ENCODE data around the gene TOMM22. TPM values are rescaled to one million over a fixed set of nuclear protein-coding genes. Genes with fewer than 3 reads are reported as not detected.

The TOMM22 gene
- total and polyA plus RNA-seq, 2 donors (not counting 1 experiment from before 2014, with no cell fraction given): 61.1 to 80.3 TPM

- H4K20me1 ChIP-seq (ENCODE audit: control insufficient read depth, extremely low read depth, insufficient read depth, low read length): no peaks in the 10 kb centered on the region
- no peaks in the 10 kb centered on the region for H3K27me3 ChIP-seq (ENCODE audit: control insufficient read depth, insufficient read depth, low read length)
- no peak overlapping the region for H3K9ac ChIP-seq (ENCODE audit: insufficient read depth, low read length)
- TF ChIP-seq EZH2 (IDR thresholded peaks at IDR 0.05; ENCODE audit: low read length, missing control alignments) (no peak), CTCF (conservative IDR thresholded peaks at IDR 0.05 in 1 of 2, IDR thresholded peaks at IDR 0.05 in 1 of 2; ENCODE audit: low read depth in 1 of 2, low read length in 2 of 2) (no peak)
- no peak for DNase-seq (ENCODE audit: low read depth in 2 of 2)
- H3K36me3 ChIP-seq (ENCODE audit: control insufficient read depth, insufficient read depth, low read length): no peaks in the 10 kb centered on the region
- H3K4me3 ChIP-seq (replicated peaks in 1 of 4; ENCODE audit: control extremely low read depth in 1 of 4, insufficient read depth in 1 of 4, low read depth in 3 of 4, low read length in 4 of 4): no peak overlapping the region
- no peaks in the 10 kb centered on the region for H3K79me2 ChIP-seq (ENCODE audit: control insufficient read depth, insufficient read depth, low read length)
- H3K27ac ChIP-seq (ENCODE audit: insufficient read depth, low read length): no peak overlapping the region
- H3K4me2 ChIP-seq (ENCODE audit: extremely low read depth, insufficient read depth, low read length): no peak overlapping the region
- H3K9me3 ChIP-seq (ENCODE audit: control insufficient read depth, insufficient read depth, low read depth, low read length): no peaks in the 10 kb centered on the region
- no peak overlapping the region for H2AFZ ChIP-seq (ENCODE audit: low read length)
- H3K4me1 ChIP-seq (ENCODE audit: control insufficient read depth, extremely low read depth, insufficient read depth, low read length): no peaks in the 10 kb centered on the region
Measured at GRCh38 chr22:38645430-38645829, 36.3 kb upstream of the TOMM22 start.

GRCh38 chr22:38649841-38650522 is 31.8 kb upstream of the TOMM22 start:
- H3K9ac ChIP-seq (ENCODE audit: insufficient read depth, low read length): no peak overlapping the region
- H3K79me2 ChIP-seq (ENCODE audit: control insufficient read depth, insufficient read depth, low read length): no peaks in the 10 kb centered on the region
- no peak overlapping the region for H2AFZ ChIP-seq (ENCODE audit: low read length)
- no peak overlapping the region for H3K27ac ChIP-seq (ENCODE audit: insufficient read depth, low read length)
- TF ChIP-seq CTCF (conservative IDR thresholded peaks at IDR 0.05 in 1 of 2, IDR thresholded peaks at IDR 0.05 in 1 of 2; ENCODE audit: low read depth in 1 of 2, low read length in 2 of 2) (no peak), EZH2 (IDR thresholded peaks at IDR 0.05; ENCODE audit: low read length, missing control alignments) (no peak)
- H3K4me2 ChIP-seq (ENCODE audit: extremely low read depth, insufficient read depth, low read length): no peak overlapping the region
- H3K27me3 ChIP-seq (ENCODE audit: control insufficient read depth, insufficient read depth, low read length): no peaks in the 10 kb centered on the region
- no peaks in the 10 kb centered on the region for H3K9me3 ChIP-seq (ENCODE audit: control insufficient read depth, insufficient read depth, low read depth, low read length)
- H3K36me3 ChIP-seq (ENCODE audit: control insufficient read depth, insufficient read depth, low read length): no peaks in the 10 kb centered on the region
- no peak for DNase-seq (ENCODE audit: low read depth in 2 of 2)
- H3K4me1 ChIP-seq (ENCODE audit: control insufficient read depth, extremely low read depth, insufficient read depth, low read length): no peaks in the 10 kb centered on the region
- no peak overlapping the region for H3K4me3 ChIP-seq (replicated peaks in 1 of 4; ENCODE audit: control extremely low read depth in 1 of 4, insufficient read depth in 1 of 4, low read depth in 3 of 4, low read length in 4 of 4)
- no peaks in the 10 kb centered on the region for H4K20me1 ChIP-seq (ENCODE audit: control insufficient read depth, extremely low read depth, insufficient read depth, low read length)

GRCh38 chr22:38652859-38653258 is 28.9 kb upstream of the TOMM22 start:
- no peak overlapping the region for H3K4me3 ChIP-seq (replicated peaks in 1 of 4; ENCODE audit: control extremely low read depth in 1 of 4, insufficient read depth in 1 of 4, low read depth in 3 of 4, low read length in 4 of 4)
- H3K9me3 ChIP-seq (ENCODE audit: control insufficient read depth, insufficient read depth, low read depth, low read length): no peaks in the 10 kb centered on the region
- H3K9ac ChIP-seq (ENCODE audit: insufficient read depth, low read length): no peak overlapping the region
- no peak overlapping the region for H2AFZ ChIP-seq (ENCODE audit: low read length)
- no peak overlapping the region for H3K4me2 ChIP-seq (ENCODE audit: extremely low read depth, insufficient read depth, low read length)
- no peak for TF ChIP-seq CTCF (conservative IDR thresholded peaks at IDR 0.05 in 1 of 2, IDR thresholded peaks at IDR 0.05 in 1 of 2; ENCODE audit: low read depth in 1 of 2, low read length in 2 of 2)
- TF ChIP-seq EZH2 (IDR thresholded peaks at IDR 0.05; ENCODE audit: low read length, missing control alignments): no peak
- no peaks in the 10 kb centered on the region for H3K27me3 ChIP-seq (ENCODE audit: control insufficient read depth, insufficient read depth, low read length)
- DNase-seq (ENCODE audit: low read depth in 2 of 2): no peak
- peaks cover 2% of the 10 kb centered on the region for H3K4me1 ChIP-seq (ENCODE audit: control insufficient read depth, extremely low read depth, insufficient read depth, low read length)
- peaks cover 7% of the 10 kb centered on the region for H3K79me2 ChIP-seq (ENCODE audit: control insufficient read depth, insufficient read depth, low read length)
- no peak overlapping the region for H3K27ac ChIP-seq (ENCODE audit: insufficient read depth, low read length)
- no peaks in the 10 kb centered on the region for H4K20me1 ChIP-seq (ENCODE audit: control insufficient read depth, extremely low read depth, insufficient read depth, low read length)
- H3K36me3 ChIP-seq (ENCODE audit: control insufficient read depth, insufficient read depth, low read length): no peaks in the 10 kb centered on the region

All from fibroblast of lung (primary cell).